LNCaP clone FGC (cell line): ENCODE results near the gene AJM1.

ENCODE experiments used
- DNase-seq: peaks from one replicate; pipeline ENCODE4 v3.0.0-alpha.2; 2011; ENCODE audit warnings: low read depth
- H3K4me3 ChIP-seq: 2 replicates; pipeline ENCODE4 v1.5.1; 2011; ENCODE audit warnings: mild to moderate bottlenecking, low read depth, low read length, control low read depth
- TF ChIP-seq, protein P1 (sequence below): IDR thresholded peaks from 2 replicates; pipeline ENCODE4 v1.5.1; 2012; ENCODE audit warnings: mild to moderate bottlenecking; ENCODE audit not compliant: control insufficient read depth, insufficient read depth; ENCODE audit errors: extremely low read depth

Gene AJM1

DNA sequence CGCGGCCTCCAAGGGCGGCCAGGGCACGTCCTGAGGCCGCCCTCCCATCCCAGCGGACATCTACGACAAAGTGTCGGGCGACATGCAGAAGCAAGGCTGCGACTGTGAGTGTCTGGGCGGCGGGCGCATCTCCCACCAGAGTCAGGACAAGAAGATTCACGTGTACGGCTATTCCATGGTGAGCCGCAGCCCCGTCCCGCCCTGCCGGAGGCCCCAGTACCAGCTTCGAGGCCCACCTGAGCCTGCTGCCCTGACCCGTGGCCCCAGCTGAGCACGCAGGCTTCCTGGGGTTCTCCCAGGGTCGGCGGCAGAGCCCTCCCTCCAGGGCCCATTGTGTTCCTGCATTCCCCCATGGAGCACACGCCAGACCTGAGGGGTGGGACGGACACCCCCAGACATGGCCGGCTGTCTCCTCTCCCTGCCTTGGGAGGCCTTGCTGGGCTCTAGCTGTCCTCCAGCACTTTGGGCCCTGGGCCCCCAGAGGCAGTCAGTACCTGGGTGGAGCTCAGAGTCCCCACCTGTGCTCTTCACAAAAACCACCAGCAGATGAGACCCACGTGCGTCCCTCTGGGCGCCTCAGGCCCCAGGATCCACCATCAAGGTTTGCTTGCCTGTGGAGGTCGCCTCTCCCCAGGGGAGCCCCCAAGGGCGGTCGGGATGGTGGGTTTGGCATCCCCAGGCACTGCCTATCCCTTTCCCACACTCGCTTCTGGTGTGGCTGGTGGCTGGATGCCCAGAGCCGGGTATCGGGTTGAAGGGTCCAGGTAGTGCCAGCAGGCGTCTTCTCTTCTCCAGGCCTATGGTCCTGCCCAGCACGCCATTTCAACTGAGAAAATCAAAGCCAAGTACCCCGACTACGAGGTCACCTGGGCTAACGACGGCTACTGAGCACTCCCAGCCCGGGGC, 7.9 kb downstream of the AJM1 start:
- H3K4me3 ChIP-seq: peak overlapping the region; percentile 99
- TF ChIP-seq, protein P1, sequence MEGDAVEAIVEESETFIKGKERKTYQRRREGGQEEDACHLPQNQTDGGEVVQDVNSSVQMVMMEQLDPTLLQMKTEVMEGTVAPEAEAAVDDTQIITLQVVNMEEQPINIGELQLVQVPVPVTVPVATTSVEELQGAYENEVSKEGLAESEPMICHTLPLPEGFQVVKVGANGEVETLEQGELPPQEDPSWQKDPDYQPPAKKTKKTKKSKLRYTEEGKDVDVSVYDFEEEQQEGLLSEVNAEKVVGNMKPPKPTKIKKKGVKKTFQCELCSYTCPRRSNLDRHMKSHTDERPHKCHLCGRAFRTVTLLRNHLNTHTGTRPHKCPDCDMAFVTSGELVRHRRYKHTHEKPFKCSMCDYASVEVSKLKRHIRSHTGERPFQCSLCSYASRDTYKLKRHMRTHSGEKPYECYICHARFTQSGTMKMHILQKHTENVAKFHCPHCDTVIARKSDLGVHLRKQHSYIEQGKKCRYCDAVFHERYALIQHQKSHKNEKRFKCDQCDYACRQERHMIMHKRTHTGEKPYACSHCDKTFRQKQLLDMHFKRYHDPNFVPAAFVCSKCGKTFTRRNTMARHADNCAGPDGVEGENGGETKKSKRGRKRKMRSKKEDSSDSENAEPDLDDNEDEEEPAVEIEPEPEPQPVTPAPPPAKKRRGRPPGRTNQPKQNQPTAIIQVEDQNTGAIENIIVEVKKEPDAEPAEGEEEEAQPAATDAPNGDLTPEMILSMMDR: no peak
- no peak for DNase-seq

DNA sequence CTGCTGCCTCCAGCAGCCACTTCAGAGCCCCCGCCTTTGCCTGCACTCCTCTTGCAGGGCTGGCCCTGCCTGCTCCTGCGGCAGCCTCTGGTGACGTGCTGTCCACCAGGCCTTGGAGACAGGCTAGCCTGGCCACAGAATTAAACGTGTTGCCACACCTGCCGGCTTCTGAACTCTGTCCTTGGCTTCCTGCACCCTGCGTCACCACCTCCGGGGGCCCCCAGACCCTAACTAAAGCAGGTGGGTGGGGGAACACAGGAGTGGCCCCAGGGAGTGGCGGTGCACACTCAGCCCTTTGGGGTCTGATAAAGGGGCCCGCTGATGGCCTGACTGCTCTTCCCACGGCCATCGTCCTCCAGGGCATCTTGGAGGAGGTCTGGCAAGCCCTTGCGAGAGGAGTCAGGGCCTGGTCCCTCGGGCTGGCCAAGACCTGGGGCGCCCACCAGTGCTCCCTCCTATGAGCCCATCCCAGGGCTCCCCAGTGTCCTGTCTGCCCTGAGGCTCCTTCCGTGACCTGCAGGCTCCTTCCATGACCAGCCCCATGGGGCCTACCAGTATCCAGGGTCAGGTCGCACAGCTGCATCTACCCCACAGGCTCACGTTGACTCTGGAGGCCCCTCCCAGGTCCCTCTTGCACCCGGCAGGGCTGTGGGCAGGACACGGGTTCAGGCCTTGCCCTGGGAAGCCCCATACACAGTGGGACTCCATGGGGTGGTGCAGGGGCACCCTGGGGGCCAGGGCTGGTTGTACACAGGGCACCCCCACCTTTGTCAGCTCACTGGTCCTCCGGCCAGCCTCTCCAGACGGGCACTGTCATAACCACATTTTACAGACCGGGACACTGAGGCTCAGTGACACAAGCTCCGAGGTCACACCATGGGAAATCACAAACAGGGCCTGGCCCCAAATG, 8.8 kb downstream of the AJM1 start:
- TF ChIP-seq, protein P1: no peak
- H3K4me3 ChIP-seq: no peak overlapping the region
- DNase-seq: no peak

DNA sequence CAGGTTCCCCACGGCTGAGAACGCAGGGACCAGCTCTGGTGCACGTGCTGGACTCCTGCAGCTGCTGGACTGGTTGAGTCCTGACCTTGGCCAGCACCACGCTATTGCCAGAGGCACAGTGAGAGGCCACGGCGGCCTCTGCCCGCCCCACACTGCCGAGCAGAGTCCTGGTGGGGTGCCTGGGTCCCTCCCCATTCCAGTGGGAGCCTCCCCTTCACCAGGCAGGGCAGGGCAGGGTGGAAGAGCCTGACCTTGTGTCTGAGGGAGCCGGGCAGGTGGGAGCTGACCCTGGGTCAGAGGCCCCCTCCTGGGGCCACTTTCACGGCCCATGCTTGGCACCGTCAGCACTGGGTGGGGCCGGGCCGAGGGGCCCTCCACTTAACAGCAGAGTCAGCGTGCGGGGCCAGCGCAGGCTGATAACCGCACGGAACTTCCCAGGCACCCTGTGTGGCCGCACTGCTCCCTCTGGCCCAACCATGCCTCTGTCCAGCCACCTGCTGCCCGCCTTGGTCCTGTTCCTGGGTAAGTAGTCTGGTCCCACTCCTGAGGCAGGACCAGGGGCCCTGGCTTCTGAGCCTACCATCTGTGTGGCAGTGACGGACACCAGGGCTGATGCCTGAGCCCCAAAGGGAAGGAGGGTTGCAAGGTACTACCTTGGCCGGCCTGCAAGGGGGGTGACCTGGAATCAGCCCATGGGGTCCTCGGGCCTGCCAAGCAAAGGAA, 9.8 kb downstream of the AJM1 start, which contains the start of gene MAMDC4:
Gene MAMDC4 (plus strand): TSS at position 406 of the 723 bp plus-strand sequence. CDS start 71 bp downstream, at position 477.
- no peak within 1 kb of the TSS for H3K4me3 ChIP-seq
- no peak for DNase-seq
- TF ChIP-seq, protein P1: no peak

DNA sequence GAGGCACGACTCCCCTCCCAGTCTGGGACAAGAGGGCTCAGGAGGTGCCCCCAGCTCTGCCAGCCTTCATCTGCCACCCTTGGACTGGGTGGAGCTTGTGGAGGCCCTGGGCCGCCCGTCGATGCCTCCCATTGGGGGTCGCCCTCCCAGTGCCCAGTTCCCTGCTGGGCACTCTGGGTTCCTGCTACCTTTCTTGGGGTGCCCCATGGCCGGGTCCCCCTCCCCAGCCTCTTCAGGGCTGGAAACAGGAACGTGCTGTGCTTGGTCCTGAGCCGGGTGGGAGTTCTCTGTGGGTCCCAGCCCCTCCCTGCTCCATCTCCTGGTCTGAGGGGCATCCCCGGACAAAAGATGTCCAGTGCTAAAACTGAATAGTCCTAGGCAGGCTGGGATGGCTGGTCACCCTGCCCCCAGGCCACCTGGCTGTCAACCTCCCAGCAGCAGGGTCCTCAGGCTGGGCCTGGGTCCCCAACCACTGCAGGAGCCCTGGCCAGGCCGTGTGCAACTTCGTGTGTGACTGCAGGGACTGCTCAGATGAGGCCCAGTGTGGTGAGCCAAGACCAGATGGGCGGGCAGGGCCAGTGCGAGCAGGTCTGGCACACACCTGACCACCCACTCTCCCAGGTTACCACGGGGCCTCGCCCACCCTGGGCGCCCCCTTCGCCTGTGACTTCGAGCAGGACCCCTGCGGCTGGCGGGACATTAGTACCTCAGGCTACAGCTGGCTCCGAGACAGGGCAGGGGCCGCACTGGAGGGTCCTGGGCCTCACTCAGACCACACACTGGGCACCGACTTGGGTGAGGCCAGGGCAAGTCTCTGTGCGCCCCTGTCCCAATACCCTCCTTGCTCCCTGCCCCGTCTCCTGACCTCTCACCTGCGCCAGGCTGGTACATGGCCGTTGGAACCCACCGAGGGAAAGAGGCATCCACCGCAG, 10.7 kb downstream of the AJM1 start:
- TF ChIP-seq, protein P1: no peak
- DNase-seq: no peak
- no peak overlapping the region for H3K4me3 ChIP-seq

DNA sequence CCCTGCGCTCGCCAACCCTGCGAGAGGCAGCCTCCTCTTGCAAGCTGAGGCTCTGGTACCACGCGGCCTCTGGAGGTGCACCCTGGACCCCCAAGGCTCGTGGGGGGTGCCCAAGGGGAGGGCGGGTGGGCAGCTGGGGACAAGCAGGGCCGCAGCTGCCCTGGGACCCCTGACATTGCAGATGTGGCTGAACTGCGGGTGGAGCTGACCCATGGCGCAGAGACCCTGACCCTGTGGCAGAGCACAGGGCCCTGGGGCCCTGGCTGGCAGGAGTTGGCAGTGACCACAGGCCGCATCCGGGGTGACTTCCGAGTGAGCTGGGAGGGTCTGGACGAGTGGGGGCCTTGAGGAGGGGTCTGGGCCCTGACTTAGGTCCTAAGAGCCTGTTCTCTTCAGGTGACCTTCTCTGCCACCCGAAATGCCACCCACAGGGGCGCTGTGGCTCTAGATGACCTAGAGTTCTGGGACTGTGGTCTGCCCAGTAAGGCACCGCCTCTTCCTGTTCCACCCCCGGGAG, 11.4 kb downstream of the AJM1 start:
- no peak for DNase-seq
- no peak overlapping the region for H3K4me3 ChIP-seq
- TF ChIP-seq, protein P1: no peak
